Immature natural killer cell (primary cell): Measurements from ENCODE around the gene G6PC2. TPM values are rescaled to one million over a fixed set of nuclear protein-coding genes. Genes with fewer than 3 reads are reported as not detected.
A peak's percentile ranks its signal among the peaks of the same experiment; 100 is the strongest.
"Not testable (repeated sequence)": the region's sequence is repeated elsewhere in the genome, so short reads cannot be mapped to it uniquely, and the experiment has no call there.

Experiments
- DNase-seq, 3 donors: peaks; one replicate each; pipeline ENCODE4 v3.0.0; 2022; ENCODE audit warnings: mixed read lengths in 1 of 3
- H3K27ac Mint-ChIP-seq, 6 donors: one replicate each; pipeline ENCODE4 v1.8.0; 2020; ENCODE audit warnings: mixed read lengths in 6 of 6, mild to moderate bottlenecking in 5 of 6, inconsistent platforms in 4 of 6, moderate library complexity in 3 of 6
- H3K27me3 Mint-ChIP-seq, 3 donors: one replicate each; pipeline ENCODE4 v1.8.0; 2020 to 2021; ENCODE audit warnings: low read depth in 3 of 3, mild to moderate bottlenecking in 3 of 3, mixed read lengths in 3 of 3, moderate library complexity in 3 of 3, inconsistent platforms in 1 of 3
- H3K36me3 Mint-ChIP-seq, 3 donors: one replicate each; pipeline ENCODE4 v1.8.0; 2020; ENCODE audit warnings: mixed read lengths in 3 of 3, inconsistent platforms in 2 of 3, mild to moderate bottlenecking in 2 of 3
- H3K4me1 Mint-ChIP-seq, 2 donors: one replicate each; pipeline ENCODE4 v1.8.0; 2020; ENCODE audit warnings: inconsistent platforms in 2 of 2, mild to moderate bottlenecking in 2 of 2, mixed read lengths in 2 of 2, moderate library complexity in 1 of 2
- H3K4me3 Mint-ChIP-seq, 5 donors: one replicate each; pipeline ENCODE4 v1.8.0; 2020; ENCODE audit warnings: mild to moderate bottlenecking in 5 of 5, mixed read lengths in 5 of 5, inconsistent platforms in 3 of 5, moderate library complexity in 3 of 5
- H3K9me3 Mint-ChIP-seq, 6 donors: one replicate each; pipeline ENCODE4 v1.8.0; 2020; ENCODE audit warnings: mild to moderate bottlenecking in 6 of 6, mixed read lengths in 6 of 6, inconsistent platforms in 4 of 6, moderate library complexity in 3 of 6
- polyA plus RNA-seq, 3 donors: library from polyadenylated mRNA; unstranded; fragments of 300-500 nt; fragmentation: Illumina TruSeq; gene quantifications; one replicate each; pipeline ENCODE4 v1.2.3, GENCODE V29; 2021

Gene G6PC2
- polyA plus RNA-seq, 3 donors from 2014 or later: not detected

GRCh38 chr2:168913495-168913894 lies 12.4 kb downstream of the G6PC2 start:
- Mint-ChIP-seq H3K36me3 (no peaks in the 10 kb centered on the region), H3K9me3 (no peaks in the 10 kb centered on the region), H3K27me3 (peaks cover 6 to 17% (median 10%) of the 10 kb centered on the region in 3 donors), H3K4me3 (no peak overlapping the region), H3K4me1 (peaks cover 0 to 7% of the 10 kb centered on the region in 2 donors), H3K27ac (no peak overlapping the region)
- DNase-seq: no peak

- Mint-ChIP-seq H3K27ac (no peak overlapping the region), H3K9me3 (no peaks in the 10 kb centered on the region), H3K27me3 (peaks cover 6 to 10% (median 9%) of the 10 kb centered on the region in 3 donors), H3K4me1 (peaks cover 0 to 7% of the 10 kb centered on the region in 2 donors), H3K36me3 (no peaks in the 10 kb centered on the region), H3K4me3 (no peak overlapping the region)
- DNase-seq: no peak
Observed at GRCh38 chr2:168915441-168916330, 14.6 kb downstream of the G6PC2 start.

GRCh38 chr2:168916331-168916675 lies 15.2 kb downstream of the G6PC2 start:
- H3K36me3 Mint-ChIP-seq: no peaks in the 10 kb centered on the region
- no peaks in the 10 kb centered on the region for H3K9me3 Mint-ChIP-seq
- no peak overlapping the region for H3K27ac Mint-ChIP-seq
- peaks cover 9 to 10% (median 10%) of the 10 kb centered on the region in 3 donors for H3K27me3 Mint-ChIP-seq
- peaks cover 0 to 7% of the 10 kb centered on the region in 2 donors for H3K4me1 Mint-ChIP-seq
- H3K4me3 Mint-ChIP-seq: no peak overlapping the region
- DNase-seq: no peak

DNA sequence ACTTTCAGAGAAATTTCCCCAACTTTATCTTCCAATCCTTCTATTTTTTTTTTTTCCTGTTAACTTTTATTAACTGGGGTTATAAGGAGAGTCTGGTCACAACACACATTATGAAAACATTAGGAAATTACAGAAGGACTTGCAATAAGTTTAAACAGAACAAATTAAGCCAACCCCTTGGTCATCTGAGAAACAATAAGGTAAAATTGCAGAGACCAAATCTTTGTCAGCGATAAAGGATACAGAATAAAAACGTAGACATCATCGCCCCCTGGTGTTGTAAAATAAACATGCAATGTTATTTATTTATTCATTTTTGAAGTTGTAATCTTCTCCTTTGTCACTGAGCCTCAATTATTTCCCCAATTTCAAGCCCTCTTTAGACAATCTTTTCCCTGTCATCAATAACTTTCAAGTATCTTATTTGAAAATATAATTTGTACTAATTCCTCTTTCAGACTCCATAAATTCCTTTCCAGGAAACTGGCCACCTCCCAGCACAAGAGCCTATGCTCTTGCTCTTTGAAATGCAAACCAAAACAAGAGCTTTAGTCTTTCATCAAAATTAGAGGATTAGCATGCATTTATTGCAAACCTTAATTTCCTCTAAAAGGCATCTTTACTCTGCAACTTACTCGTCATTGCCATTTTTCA lies 19.5 kb downstream of the G6PC2 start:
- Mint-ChIP-seq H3K36me3 (no peaks in the 10 kb centered on the region), H3K27me3 (peaks cover 4 to 16% (median 4%) of the 10 kb centered on the region in 3 donors), H3K4me3 (no peak overlapping the region), H3K9me3 (no peaks in the 10 kb centered on the region), H3K4me1 (no peaks in the 10 kb centered on the region), H3K27ac (no peak overlapping the region)
- peak; percentile 26 to 40 (median 29) for DNase-seq

GRCh38 chr2:168926621-168927386 lies 25.7 kb downstream of the G6PC2 start:
- Mint-ChIP-seq H3K36me3 (no peaks in the 10 kb centered on the region), H3K9me3 (no peaks in the 10 kb centered on the region), H3K27ac (no peak overlapping the region), H3K4me1 (no peaks in the 10 kb centered on the region), H3K4me3 (no peak overlapping the region), H3K27me3 (peaks cover 0 to 17% (median 6%) of the 10 kb centered on the region in 3 donors)
- no peak for DNase-seq

- H3K4me3 Mint-ChIP-seq: no peak overlapping the region
- no peak overlapping the region for H3K27ac Mint-ChIP-seq
- H3K27me3 Mint-ChIP-seq: peaks cover 0 to 16% (median 2%) of the 10 kb centered on the region in 3 donors
- no peaks in the 10 kb centered on the region for H3K9me3 Mint-ChIP-seq
- DNase-seq: no peak
- no peaks in the 10 kb centered on the region for H3K4me1 Mint-ChIP-seq
- no peaks in the 10 kb centered on the region for H3K36me3 Mint-ChIP-seq
Observed at GRCh38 chr2:168928113-168928831, 27.2 kb downstream of the G6PC2 start.

DNA sequence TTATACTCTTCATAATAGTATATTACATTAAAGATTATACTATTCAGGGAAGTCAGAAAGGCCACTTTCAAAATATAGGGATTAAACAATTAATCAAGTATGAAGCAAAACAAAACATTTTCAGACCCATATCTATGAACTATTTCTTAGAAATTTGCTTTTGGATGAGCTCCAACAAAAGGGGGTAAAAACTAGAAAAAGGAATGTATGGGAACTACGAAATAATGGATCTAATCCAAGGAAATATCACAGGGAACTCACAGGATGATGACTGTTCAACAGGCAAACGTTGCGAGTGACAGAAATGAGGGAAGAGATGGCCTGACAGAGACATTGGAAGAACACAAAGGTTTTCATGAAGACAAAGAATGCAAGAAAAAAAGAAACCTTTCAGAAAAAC lies 27.9 kb downstream of the G6PC2 start:
- no peak for DNase-seq

DNA sequence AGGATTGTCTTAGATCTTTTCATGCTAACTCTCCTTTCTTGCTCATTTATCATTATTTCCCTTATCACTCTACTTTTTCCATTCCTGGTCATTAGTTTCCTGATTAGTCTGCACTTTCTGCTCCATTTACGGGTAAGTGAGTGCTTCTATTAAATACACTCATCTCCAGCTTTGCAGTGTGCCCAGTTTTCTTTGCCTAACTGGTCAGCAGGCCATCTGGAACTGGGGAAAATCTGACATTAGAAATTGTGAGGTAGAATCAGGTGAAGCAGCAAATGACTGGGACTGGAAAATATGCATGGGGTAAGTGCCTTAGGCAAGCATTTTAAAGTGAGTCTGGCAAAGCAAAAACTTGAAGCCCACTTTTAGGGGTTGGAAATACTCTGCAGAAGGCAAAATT lies 29.2 kb downstream of the G6PC2 start:
- Mint-ChIP-seq H3K4me1 (no peaks in the 10 kb centered on the region), H3K9me3 (no peaks in the 10 kb centered on the region), H3K27me3 (peaks cover 2 to 17% (median 4%) of the 10 kb centered on the region in 3 donors), H3K36me3 (no peaks in the 10 kb centered on the region), H3K4me3 (no peak overlapping the region), H3K27ac (no peak overlapping the region)
- DNase-seq: no peak

More for the DNA sequence above, 27.9 kb downstream of the G6PC2 start:
- H3K4me3 Mint-ChIP-seq: no peak overlapping the region
- no peak overlapping the region for H3K27ac Mint-ChIP-seq
- no peaks in the 10 kb centered on the region for H3K36me3 Mint-ChIP-seq
- H3K27me3 Mint-ChIP-seq: peaks cover 0 to 17% (median 2%) of the 10 kb centered on the region in 3 donors
- no peaks in the 10 kb centered on the region for H3K4me1 Mint-ChIP-seq
- no peaks in the 10 kb centered on the region for H3K9me3 Mint-ChIP-seq

GRCh38 chr2:168932174-168932573 lies 31.1 kb downstream of the G6PC2 start:
- H3K9me3 Mint-ChIP-seq, H3K27me3 Mint-ChIP-seq, H3K36me3 Mint-ChIP-seq, H3K27ac Mint-ChIP-seq, DNase-seq, H3K4me3 Mint-ChIP-seq, H3K4me1 Mint-ChIP-seq: not testable (repeated sequence)

- Mint-ChIP-seq H3K36me3 (no peaks in the 10 kb centered on the region), H3K27ac (no peak overlapping the region), H3K4me1 (no peaks in the 10 kb centered on the region), H3K4me3 (no peak overlapping the region), H3K27me3 (peaks cover 2 to 6% (median 6%) of the 10 kb centered on the region in 3 donors), H3K9me3 (no peaks in the 10 kb centered on the region)
- no peak for DNase-seq
Observed at GRCh38 chr2:168934826-168935225, 33.7 kb downstream of the G6PC2 start.

- Mint-ChIP-seq H3K4me3 (no peak overlapping the region), H3K9me3 (no peaks in the 10 kb centered on the region), H3K4me1 (no peaks in the 10 kb centered on the region), H3K27me3 (peaks cover 0 to 6% (median 6%) of the 10 kb centered on the region in 3 donors), H3K36me3 (no peaks in the 10 kb centered on the region), H3K27ac (no peak overlapping the region)
- DNase-seq: no peak
Observed at GRCh38 chr2:168935810-168936581, 34.9 kb downstream of the G6PC2 start.

GRCh38 chr2:168939061-168939460 lies 38.0 kb downstream of the G6PC2 start:
- H3K27ac Mint-ChIP-seq: no peak overlapping the region
- DNase-seq: no peak
- no peaks in the 10 kb centered on the region for H3K36me3 Mint-ChIP-seq
- no peaks in the 10 kb centered on the region for H3K9me3 Mint-ChIP-seq
- peaks cover 0 to 6% (median 2%) of the 10 kb centered on the region in 3 donors for H3K27me3 Mint-ChIP-seq
- H3K4me1 Mint-ChIP-seq: no peaks in the 10 kb centered on the region
- H3K4me3 Mint-ChIP-seq: no peak overlapping the region

DNA sequence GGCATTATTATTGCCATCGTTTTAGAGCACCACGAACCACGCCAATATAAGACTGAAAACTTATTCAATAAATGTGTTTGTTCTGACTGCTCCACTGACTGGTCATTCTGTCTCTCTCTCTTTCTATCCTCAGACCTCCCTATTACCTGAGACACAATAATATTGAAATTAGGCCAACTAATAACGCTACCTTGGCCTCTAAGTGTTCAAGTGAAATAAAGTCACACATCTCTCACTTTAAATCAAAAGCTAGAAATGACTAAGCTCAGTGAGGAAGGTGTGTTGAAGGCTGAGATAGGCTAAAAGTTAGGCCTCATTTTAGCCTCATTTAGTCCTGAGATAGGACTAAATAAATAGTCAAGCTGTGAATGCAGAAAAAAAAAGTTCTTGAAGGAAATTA lies 38.8 kb downstream of the G6PC2 start:
- Mint-ChIP-seq H3K4me1 (no peaks in the 10 kb centered on the region), H3K4me3 (no peak overlapping the region), H3K36me3 (no peaks in the 10 kb centered on the region), H3K27me3 (peaks cover 0 to 3% (median 3%) of the 10 kb centered on the region in 3 donors), H3K27ac (no peak overlapping the region), H3K9me3 (no peaks in the 10 kb centered on the region)
- DNase-seq: no peak
